Testis (tissue), 2 donors: ENCODE results near the gene PRLR.

Experiments used
- CTCF ChIP-seq, 3 experiments: fragments of 450-650 bp in 2 of 3; fragments of 200-600 bp in 1 of 3; sonication (generic) in 1 of 3; IDR thresholded peaks; one replicate each; pipeline ENCODE4 v1.5.1; 2016 to 2019; ENCODE audit warnings: antibody characterized with exemption in 3 of 3, mild to moderate bottlenecking in 2 of 3, moderate library complexity in 1 of 3
- POLR2A ChIP-seq: fragments of 450-650 bp; IDR thresholded peaks from one replicate; pipeline ENCODE4 v1.6.1; 2017; ENCODE audit warnings: antibody characterized with exemption, mild to moderate bottlenecking, moderate library complexity

DNA sequence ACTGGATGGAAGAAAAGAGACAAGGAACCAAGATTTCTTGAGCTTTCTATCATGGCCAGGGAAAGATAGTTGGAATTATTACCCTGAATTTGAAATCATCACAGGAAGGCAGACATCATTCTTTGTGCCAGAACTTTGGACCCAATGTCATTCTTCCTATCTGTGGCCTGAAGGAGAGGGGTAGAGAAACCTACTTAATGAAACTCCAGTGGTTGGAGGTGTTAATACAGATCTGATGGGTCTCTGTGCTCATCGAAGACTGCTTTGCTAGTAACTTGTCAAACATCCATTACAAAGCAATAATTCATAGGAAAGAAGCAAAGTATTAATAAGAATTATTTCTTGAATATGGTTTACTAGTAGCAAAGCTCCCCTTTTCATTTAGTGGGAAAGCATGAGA lies 26.9 kb downstream of the PRLR start:
- TF ChIP-seq CTCF (IDR thresholded peaks at IDR 0.05) (no peak), POLR2A (no peak)
